GM19455 (cell line): Measurements from ENCODE around the gene FGFBP3.

Source experiments
- ATAC-seq: cut with Tn5 transposase; IDR thresholded peaks from one replicate; pipeline ENCODE4 v1.9.1; 2021; ENCODE audit not compliant: unreplicated experiment

Gene FGFBP3

GRCh38 chr10:91860885-91861284, 48.4 kb downstream of the FGFBP3 start:
- no peak for ATAC-seq

GRCh38 chr10:91856637-91857036, 52.6 kb downstream of the FGFBP3 start:
- ATAC-seq: no peak
